HG02884 (cell line): ENCODE results near the gene RALGDS.
"Not testable (repeated sequence)": the region's sequence is repeated elsewhere in the genome, so short reads cannot be mapped to it uniquely, and the experiment has no call there.

Experiments
- ATAC-seq: cut with Tn5 transposase; IDR thresholded peaks from one replicate; pipeline ENCODE4 v1.9.1; 2021; ENCODE audit warnings: mild to moderate bottlenecking, moderate library complexity; ENCODE audit not compliant: unreplicated experiment

The RALGDS gene

DNA sequence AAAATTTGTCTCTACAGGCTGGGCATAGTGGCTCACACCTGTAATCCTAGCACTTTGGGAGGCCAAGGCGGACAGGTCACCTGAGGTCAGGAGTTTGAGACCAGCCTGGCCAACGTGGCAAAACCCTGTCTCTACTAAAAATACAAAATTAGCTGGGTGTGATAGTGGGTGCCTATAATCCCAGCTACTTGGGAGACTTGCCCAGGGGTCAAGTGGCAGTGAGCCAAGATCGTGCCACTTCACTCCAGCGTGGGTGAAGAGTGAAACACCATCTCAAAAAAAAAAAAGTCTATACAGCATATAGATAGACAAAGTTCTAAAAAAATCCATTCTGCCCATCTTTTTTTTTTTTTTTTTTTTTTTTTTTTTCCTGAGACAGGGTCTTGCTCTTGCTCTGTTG lies 26.7 kb downstream of the RALGDS start:
- not testable (repeated sequence) for ATAC-seq

DNA sequence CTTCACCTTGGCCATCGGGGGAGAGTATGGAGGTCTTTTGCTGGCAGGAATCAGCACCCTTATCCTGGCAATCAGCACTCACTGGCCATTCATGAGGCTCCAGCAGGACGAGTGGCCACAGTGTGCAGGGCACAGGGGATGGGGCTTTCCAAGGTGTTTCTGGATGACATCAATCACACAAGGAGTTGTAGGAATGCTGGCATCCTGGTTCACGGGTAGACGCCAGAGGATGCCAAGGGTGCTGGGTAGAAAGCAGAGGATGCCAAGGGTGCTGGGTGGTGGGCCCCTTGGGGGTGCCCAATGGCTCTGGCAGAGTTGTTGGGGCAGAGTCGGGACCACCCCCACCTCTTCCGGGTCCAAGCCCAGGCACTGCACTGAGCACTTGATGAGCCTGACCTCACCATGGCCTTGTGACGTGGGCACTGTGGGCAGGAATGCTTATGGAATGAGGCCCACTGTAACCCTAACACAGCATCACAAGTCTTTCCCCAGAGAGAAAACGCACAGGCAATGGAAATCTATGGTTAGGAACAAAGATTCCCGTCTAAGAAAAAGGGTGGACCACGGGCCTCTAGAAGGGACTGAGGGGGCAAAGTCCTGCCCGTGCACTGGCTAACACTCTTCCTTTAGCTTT lies 30.2 kb downstream of the RALGDS start:
- no peak for ATAC-seq

DNA sequence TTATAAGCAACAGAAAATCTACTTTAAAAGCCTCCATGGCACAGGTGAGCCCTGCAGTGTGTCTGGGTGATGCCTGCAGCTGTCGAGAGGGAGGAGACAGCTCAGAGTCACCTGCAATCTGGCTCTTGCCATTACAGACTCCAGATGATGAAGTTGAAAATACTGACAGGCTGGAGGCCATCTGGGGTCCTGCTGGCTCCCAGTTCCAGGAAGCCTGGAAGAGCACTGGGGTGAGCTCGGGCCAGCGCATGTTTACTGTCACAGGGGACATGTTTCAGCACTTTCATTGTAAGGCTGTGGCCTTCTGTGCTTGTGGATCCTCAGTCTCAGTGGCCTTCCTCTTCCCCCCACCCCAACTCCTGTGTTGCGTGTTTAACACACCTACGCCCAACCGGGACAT lies 30.9 kb downstream of the RALGDS start:
- no peak for ATAC-seq

DNA sequence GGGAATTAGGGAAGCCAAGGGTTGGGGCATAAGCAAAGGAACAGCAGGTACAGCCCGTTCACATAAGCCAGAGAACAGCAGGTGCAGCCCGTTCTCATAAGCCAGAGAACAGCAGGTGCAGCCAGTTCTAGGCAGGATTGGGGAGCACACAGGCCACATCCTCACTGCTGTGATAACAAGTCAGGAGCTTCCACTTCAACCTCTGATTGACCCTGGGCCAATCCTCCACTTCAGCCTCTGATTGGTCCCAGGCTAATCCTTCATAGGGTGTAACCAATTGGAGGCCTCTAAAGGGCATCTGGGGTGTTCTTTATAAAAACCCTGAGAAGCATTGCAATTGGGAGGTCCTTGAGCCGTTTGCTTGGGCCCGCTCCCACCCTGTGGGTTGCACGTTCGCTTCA lies 31.8 kb downstream of the RALGDS start:
- no peak for ATAC-seq

DNA sequence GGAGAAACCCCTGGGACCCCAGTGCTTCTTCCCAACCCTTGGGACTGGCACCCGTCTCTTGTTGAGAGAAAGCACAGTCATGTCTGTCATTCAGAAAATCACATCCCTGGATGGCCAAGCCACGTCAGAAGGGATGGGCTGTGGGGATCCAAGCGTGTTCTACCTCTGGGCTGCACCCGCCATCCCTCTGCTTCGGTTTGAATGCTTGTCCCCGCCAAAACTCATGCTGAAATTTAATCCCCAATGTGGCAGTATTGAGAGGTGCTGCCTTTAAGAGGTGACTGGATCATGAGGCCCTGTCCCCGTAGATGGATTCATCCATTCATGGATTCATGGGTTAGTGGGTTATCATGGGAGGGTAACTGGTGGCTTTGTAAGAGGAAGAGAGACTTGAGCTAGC lies 32.3 kb downstream of the RALGDS start:
- no peak for ATAC-seq

DNA sequence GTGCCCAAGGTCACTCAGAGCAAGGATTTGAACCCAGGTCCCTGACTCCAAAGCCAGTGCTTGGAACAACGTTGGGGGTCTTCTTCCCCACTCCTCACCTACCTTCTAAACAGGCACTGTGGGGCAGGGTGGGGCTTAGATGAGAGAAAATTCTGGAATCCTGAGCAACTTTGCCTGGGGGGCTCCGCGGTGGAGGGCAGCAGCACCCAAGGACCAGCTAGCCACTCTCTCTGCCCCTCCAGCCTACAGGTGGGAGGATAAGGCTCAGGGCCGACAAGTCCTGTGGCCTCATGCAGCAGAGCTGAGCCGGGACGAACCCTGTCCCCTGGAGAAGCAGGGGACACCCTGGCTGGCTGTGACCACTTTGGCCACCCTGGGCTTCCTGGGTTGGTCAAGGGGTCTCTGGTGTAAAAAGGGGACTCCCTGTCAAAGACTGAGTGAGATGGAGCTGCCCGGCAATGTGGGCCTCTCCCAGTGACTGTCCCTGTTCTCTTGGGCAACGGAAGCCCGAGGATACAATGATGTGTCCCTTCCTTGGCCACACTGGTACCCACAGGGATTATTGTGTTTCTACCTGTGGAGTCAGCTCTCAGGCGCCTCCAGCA lies 32.8 kb downstream of the RALGDS start:
- ATAC-seq = no peak

DNA sequence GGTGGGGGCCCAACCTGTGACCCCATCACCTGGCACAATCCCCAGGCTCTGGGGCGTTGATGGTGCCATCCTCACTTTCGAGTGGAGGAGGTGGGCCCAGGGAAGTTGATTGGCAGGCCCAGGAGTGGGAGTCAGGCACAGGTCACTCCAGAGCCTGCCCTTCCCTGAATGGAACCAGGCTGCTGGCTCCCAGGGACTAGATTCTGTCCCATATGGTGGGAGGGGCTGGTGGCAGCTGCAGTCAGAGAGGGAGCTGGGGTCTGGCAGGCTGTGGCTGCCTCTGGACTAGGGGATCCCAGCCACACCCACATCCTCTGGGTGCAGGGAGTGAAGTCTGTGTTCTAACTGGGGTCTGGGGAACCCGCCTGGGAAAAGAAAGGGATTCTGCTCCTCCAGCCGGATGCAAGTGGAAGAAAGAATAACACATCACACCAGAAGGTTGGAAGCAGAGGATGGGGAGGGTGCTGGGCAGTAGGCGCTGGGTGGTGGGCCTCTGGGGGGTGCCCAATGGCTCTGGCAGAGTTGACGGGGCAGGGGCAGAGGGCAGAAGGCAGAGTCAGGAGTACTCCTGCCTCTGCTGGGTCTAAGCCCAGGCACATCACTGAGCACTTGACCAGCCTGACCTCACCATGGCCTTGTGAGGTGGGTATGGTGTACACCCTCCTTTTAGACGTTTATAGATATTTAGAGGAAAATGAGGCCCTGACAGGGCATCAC lies 33.5 kb downstream of the RALGDS start:
- no peak for ATAC-seq

DNA sequence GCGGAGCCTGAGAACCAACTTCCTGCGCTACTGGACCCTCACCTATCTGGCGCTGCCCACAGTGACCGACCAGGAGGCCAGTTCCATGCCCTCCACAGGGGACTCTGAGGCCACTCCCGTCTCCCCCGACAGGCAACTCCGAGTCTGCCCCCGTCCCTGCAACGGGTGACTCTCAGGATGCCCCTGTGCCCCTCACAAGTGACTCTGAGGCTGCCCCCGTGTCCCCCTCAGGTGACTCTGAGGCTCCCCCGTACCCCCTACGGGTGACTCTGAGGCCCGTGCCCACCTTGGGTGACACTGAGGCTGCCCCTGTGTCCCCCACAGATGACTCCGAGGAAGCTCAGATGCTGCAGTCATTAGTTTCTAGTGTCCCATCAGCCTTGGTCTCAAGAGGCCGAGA lies 34.1 kb downstream of the RALGDS start:
- ATAC-seq = no peak

DNA sequence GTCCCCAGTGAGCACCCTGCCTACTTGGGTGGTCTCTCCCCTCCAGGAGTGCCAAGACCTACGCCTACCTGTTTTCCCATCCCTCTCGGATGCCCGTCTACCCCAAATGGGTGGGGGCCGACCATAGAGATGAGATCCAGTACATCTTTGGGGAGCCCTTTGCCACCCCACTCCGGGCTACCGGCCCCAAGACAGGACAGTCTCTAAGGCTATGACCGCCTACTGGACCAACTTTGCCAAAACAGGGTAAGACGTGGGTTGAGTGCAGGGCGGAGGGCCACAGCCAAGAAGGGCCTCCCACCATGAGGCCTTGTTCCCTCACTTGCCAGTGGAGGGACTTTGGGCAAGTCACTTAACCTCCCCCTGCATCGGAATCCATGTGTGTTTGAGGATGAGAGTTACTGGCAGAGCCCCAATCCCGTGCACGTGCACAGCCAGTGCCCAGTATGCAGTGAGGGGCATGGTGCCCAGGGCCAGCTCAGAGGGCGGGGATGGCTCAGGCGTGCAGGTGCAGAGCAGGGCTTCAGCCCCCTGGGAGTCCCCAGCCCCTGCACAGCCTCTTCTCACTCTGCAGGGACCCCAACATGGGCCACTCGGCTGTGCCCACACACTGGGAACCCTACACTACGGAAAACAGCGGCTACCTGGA lies 34.7 kb downstream of the RALGDS start:
- ATAC-seq = not testable (repeated sequence)

DNA sequence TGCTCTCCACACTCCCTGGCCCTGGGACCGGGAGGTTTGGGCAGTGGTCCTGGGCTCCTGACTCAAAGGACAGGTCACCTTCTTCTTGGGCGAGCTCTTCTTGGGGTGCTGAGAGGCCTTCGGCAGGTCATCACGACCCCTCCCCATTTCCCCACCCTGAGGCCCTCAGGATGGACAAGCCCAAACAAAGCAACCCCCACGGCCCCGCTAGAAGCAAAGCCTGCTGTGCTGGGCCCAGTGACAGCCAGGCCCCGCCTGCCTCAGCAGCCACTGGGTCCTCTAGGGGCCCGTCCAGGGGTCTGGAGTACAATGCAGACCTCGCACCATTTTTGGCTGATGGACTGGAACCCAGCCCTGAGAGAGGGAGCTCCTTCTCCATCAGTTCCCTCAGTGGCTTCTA lies 37.4 kb downstream of the RALGDS start:
- not testable (repeated sequence) for ATAC-seq

DNA sequence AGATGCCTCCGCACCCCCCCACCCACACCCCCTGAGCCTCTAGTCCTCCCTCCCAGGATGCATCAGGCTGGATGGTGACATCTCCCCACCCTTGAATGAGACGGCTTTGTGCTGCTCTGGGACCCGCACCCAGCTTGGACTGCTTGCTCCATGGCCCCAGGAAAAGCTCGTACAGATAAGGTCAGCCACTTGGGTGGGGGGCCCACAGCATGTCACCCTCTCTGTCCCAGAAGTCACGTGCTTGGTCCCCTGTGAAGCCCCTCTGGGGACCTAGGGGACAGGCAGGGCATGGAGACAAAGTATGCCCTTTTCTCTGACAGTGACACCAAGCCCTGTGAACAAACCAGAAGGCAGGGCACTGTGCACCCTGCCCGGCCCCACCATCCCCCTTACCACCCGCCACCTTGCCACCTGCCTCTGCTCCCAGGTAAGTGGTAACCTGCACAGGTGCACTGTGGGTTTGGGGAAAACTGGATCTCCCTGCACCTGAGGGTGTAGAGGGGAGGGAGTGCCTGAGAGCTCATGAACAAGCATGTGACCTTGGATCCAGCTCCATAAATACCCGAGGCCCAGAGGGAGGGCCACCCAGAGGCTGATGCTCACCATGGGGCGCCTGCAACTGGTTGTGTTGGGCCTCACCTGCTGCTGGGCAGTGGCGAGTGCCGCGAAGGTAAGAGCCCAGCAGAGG lies 38.9 kb downstream of the RALGDS start:
- not testable (repeated sequence) for ATAC-seq

DNA sequence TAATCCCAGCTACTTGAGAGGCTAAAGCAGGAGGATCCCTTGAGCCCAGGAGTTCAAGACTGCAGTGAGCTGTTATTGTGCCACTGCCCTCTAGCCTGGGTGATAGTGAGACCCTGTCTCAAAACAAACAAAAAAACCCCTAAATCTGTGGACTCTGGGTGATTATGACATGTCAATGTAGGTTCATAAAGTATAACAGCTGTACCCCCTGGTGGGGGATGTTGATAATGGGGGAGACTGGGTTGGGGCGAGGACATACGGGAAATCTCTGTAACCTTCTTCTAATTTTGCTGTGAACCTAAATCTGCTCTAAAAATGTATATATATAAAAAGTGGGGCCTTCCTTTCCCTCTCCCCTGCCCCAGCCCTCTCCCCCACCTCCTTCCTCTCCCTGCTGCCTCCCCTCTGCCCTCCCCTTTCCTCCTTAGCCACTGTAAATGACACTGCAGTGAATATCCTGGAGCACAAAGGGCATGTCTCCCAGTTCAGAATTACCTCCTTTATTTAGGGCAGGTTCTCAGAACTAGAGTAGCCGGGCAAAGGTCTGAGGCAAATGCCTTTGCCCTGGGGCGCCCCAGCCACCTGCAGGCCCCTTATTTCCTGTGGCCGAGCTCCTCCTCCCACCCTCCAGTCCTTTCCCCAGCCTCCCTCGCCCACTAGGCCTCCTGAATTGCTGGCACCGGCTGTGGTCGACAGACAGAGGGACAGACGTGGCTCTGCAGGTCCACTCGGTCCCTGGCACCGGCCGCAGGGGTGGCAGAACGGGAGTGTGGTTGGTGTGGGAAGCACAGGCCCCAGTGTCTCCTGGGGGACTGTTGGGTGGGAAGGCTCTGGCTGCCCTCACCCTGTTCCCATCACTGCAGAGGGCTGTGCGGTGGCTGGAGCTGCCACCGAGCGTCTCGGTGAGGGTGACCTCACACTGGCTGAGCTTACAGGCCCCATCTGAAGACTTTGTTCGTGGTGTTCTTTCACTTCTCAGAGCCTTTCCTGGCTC lies 40.0 kb downstream of the RALGDS start:
- ATAC-seq = not testable (repeated sequence)

DNA sequence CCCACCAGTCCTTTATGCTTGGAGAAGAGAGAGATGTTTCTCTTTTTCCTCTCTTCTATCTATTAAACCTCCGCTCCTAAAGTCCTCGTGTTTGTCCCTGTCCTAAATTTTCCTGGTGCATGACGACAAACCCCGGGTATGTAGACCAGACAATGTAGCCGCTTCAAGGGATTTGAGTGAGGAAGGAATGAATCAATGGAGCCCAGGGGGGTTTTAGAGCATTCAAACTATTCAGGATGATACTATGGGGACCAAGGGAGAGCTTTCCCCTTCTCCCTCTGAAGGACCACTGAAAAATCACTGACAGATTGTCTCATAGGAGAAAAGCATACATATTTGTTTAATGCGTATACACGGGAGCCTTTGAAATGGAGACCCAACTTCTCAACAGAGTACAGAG lies 40.9 kb downstream of the RALGDS start:
- ATAC-seq = no peak

DNA sequence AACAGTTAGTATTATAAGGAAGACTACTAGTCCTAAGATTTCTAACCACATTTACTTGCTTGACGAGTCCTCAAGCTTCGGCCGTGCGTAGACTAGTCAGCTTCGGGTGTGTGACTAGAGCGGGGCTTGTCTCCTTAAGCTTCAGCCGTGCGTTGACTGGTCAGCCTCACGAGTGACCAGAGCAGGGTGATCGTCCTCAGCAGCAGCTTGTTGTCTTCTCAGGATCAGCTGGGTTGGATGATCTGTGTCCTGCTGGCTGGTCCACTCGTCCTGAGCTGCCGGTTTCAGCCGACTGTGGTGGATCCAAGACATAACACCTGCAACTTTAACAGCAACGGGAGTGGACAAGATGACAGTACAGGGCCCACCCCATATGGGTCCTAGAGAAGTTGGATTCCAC lies 42.6 kb downstream of the RALGDS start:
- no peak for ATAC-seq

DNA sequence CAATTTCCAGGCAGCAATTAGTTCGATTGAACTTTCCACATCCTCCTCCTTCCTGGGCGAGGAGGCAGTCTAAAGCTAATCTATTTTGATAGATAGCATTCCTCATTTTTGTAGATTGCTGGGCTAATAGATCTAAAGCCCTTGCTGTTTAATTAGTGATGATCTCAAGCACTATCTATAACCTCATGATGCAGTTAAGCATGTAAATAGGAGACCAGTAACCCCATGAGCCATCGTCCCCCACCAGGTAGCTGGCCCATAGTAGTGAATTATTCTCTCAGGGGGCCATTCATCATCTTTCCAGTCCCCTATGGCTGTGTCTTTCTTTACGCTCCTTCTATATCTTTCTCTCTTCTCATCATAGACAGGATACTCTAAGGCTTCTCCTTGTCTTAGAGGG lies 44.3 kb downstream of the RALGDS start:
- no peak for ATAC-seq

DNA sequence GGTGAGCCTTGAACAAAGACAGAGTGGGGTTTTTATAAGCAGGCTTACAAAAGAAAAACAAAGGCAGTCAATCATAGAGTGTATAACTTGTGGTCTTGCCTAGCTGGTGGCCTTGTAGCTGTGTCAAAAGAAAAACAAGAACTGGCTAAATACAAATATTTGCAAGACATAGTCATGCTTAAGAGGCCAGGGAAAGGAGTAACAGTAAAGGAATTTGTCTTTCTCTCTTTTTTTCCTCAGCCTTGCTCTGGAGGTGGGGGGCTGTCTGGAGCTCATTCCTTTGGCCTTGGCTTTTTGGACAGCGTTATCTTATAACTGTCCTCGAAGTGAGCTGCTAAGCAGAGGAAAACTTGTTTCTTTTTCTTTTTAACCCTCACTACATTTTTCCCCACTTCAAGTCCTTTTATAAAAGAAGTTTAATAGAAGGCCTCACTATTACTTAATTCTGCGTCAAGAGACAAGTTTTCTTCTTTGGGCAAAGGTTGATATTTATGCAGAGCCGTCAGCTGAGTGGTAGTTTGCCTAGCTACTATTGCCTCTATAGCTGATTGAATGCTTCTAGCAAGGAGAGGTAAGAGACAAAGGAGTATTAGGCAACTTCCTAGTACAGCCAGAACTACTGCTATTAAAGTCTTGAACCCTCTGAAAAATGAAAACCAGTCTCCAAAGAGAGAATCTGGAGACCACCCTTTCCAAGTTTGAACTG lies 45.0 kb downstream of the RALGDS start:
- ATAC-seq = no peak

DNA sequence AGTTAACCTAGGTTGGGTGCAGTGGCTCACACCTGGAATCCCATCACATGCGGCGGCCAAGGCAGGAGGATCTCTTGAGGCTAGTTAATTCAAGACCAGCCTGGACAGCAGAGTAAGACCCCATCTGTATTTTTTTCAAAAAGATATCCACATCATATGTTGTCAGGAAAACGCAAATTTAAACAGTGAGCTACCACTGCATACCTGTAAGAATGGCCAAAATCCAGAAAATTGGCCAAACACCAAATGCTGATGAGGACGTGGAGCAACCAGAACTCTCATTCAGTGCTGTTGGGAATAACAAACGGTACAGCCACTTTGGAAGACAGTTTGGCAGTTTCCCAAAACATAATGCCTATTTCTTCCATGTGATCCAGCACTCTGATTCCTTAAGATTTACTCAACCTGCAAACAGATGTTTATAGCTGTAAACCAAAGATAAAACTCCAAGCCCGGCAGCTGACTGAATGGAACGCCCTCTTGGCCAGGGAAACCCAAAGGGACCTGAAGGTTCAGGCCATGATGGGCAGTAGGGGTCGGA lies 46.9 kb downstream of the RALGDS start:
- ATAC-seq = no peak

DNA sequence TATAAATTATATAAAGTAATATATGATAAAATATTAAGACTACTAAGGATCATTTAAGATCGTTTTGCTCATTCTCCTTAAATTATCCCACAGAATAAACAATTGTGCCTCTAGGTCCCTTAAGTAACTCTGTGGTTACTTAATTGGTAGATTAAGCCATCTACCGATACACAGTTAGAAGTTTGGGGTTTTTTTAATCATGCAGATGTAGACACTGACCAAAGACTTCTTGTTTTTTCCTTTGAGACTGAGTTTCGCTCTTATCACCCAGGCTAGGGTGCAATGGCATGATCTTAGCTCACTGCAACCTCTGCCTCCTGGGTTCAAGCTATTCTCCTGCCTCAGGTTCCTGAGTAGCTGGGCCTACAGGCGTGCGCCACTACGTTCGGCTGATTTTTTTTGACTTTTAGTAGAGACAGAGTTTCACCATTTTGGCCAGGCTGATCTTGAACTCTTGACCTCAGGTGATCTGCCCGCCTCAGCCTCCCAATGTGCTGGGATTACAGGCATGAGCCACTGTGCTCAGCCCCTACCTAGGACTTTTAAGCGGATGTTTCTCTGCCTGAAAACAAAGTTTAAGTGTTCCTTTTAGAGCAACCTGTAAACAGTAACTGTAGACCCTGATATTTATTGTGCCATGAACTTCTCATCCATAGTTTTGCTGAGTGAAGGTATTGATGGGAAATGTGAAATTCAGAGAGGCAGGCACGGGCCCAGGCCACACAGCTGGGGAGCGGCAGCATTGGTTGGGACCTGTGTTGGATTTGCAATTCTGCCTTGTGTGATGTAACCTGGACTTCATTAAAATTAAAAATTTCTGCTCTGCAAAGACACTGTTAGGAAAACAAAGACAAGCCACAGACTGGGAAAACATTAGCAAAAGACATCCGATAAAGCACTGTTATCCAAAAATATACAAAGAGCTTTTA lies 47.7 kb downstream of the RALGDS start:
- no peak for ATAC-seq
